ENCODE results near the gene CNNM4.

CNNM4 gene

GRCh38 chr2:96760036-96760985, at the start of gene CNNM4:
TSS of gene CNNM4 (plus strand) at chr2:96760902. CDS start at chr2:96761000, 98 bp downstream.
- no peaks in the 10 kb centered on the region for H3K27me3 ChIP-seq (replicated peaks; ENCODE audit: control insufficient read depth, insufficient read depth, low read length)
- DNase-seq (ENCODE audit: extremely low read depth, insufficient read length): peak; percentile 93
- peak; percentile 4 for TF ChIP-seq CTCF (IDR thresholded peaks at IDR 0.05; ENCODE audit: insufficient read depth, low read length, poor library complexity, severe bottlenecking)
- H3K36me3 ChIP-seq (ENCODE audit: control insufficient read depth, insufficient read depth, low read length): no peaks in the 10 kb centered on the region
- H3K4me3 ChIP-seq (replicated peaks; ENCODE audit: low read depth, low read length): peak within 1 kb of the TSS; percentile 67

- no peak for DNase-seq (ENCODE audit: extremely low read depth, insufficient read length)
- no peaks in the 10 kb centered on the region for H3K27me3 ChIP-seq (replicated peaks; ENCODE audit: control insufficient read depth, insufficient read depth, low read length)
- no peak overlapping the region for H3K4me3 ChIP-seq (replicated peaks; ENCODE audit: low read depth, low read length)
- H3K36me3 ChIP-seq (ENCODE audit: control insufficient read depth, insufficient read depth, low read length): peaks cover 15% of the 10 kb centered on the region
- no peak for TF ChIP-seq CTCF (IDR thresholded peaks at IDR 0.05; ENCODE audit: insufficient read depth, low read length, poor library complexity, severe bottlenecking)
Measured at GRCh38 chr2:96710985-96711384, 49.7 kb upstream of the CNNM4 start.

GRCh38 chr2:96715658-96716057, 45.0 kb upstream of the CNNM4 start:
- peaks cover 4% of the 10 kb centered on the region for H3K36me3 ChIP-seq (ENCODE audit: control insufficient read depth, insufficient read depth, low read length)
- H3K27me3 ChIP-seq (replicated peaks; ENCODE audit: control insufficient read depth, insufficient read depth, low read length): no peaks in the 10 kb centered on the region
- no peak for TF ChIP-seq CTCF (IDR thresholded peaks at IDR 0.05; ENCODE audit: insufficient read depth, low read length, poor library complexity, severe bottlenecking)
- H3K4me3 ChIP-seq (replicated peaks; ENCODE audit: low read depth, low read length): no peak overlapping the region
- no peak for DNase-seq (ENCODE audit: extremely low read depth, insufficient read length)

- no peak overlapping the region for H3K4me3 ChIP-seq (replicated peaks; ENCODE audit: low read depth, low read length)
- H3K27me3 ChIP-seq (replicated peaks; ENCODE audit: control insufficient read depth, insufficient read depth, low read length): no peaks in the 10 kb centered on the region
- no peak for DNase-seq (ENCODE audit: extremely low read depth, insufficient read length)
- peaks cover 4% of the 10 kb centered on the region for H3K36me3 ChIP-seq (ENCODE audit: control insufficient read depth, insufficient read depth, low read length)
- no peak for TF ChIP-seq CTCF (IDR thresholded peaks at IDR 0.05; ENCODE audit: insufficient read depth, low read length, poor library complexity, severe bottlenecking)
Measured at GRCh38 chr2:96716388-96716787, 44.3 kb upstream of the CNNM4 start.

- H3K27me3 ChIP-seq (replicated peaks; ENCODE audit: control insufficient read depth, insufficient read depth, low read length): no peaks in the 10 kb centered on the region
- peaks cover 5% of the 10 kb centered on the region for H3K36me3 ChIP-seq (ENCODE audit: control insufficient read depth, insufficient read depth, low read length)
- no peak overlapping the region for H3K4me3 ChIP-seq (replicated peaks; ENCODE audit: low read depth, low read length)
- no peak for DNase-seq (ENCODE audit: extremely low read depth, insufficient read length)
- TF ChIP-seq CTCF (IDR thresholded peaks at IDR 0.05; ENCODE audit: insufficient read depth, low read length, poor library complexity, severe bottlenecking): no peak
Measured at GRCh38 chr2:96726131-96726530, 34.6 kb upstream of the CNNM4 start.

Measured in GM06990 (cell line).